Stimulated activated CD8-positive, alpha-beta memory T cell treated with anti-CD3 and anti-CD28 coated beads, Interleukin-7, amount 100 ng/mL, for 1 hour (primary cell): Measurements from ENCODE around the gene BAAT.
"Not testable (repeated sequence)": the region's sequence is repeated elsewhere in the genome, so short reads cannot be mapped to it uniquely, and the experiment has no call there.

Source experiments
- DNase-seq, 2 donors: peaks; one replicate each; pipeline ENCODE4 v3.0.0-alpha.2; 2020; ENCODE audit warnings: low read depth in 2 of 2

The BAAT gene

GRCh38 chr9:101384873-101385536 lies at the start of gene BAAT:
TSS of gene BAAT (minus strand) at chr9:101385006. CDS start at chr9:101371404, 13,602 bp downstream.
- DNase-seq = not testable (repeated sequence)

- no peak for DNase-seq
Measured at GRCh38 chr9:101433229-101433628, 48.4 kb upstream of the BAAT start.

- DNase-seq = no peak
Measured at GRCh38 chr9:101432740-101433139, 47.9 kb upstream of the BAAT start.

- no peak for DNase-seq
Measured at GRCh38 chr9:101432171-101432570, 47.4 kb upstream of the BAAT start.

- DNase-seq = no peak
Measured at GRCh38 chr9:101429736-101430135, 44.9 kb upstream of the BAAT start.

- DNase-seq = no peak
Measured at GRCh38 chr9:101428909-101429308, 44.1 kb upstream of the BAAT start.

- DNase-seq = no peak
Measured at GRCh38 chr9:101427957-101428655, 43.3 kb upstream of the BAAT start.

GRCh38 chr9:101427358-101427757 lies 42.6 kb upstream of the BAAT start:
- DNase-seq = no peak

- DNase-seq = no peak
Measured at GRCh38 chr9:101421653-101422065, 36.9 kb upstream of the BAAT start.

GRCh38 chr9:101419863-101420262 lies 35.1 kb upstream of the BAAT start:
- no peak for DNase-seq

- DNase-seq = no peak
Measured at GRCh38 chr9:101418518-101419430, 34.0 kb upstream of the BAAT start.

GRCh38 chr9:101417977-101418376 lies 33.2 kb upstream of the BAAT start:
- no peak for DNase-seq

- no peak for DNase-seq
Measured at GRCh38 chr9:101417389-101417788, 32.6 kb upstream of the BAAT start.

GRCh38 chr9:101415578-101415977 lies 30.8 kb upstream of the BAAT start:
- no peak for DNase-seq

GRCh38 chr9:101414839-101415238 lies 30.0 kb upstream of the BAAT start:
- no peak for DNase-seq

- DNase-seq = no peak
Measured at GRCh38 chr9:101409079-101409477, 24.3 kb upstream of the BAAT start.

- no peak for DNase-seq
Measured at GRCh38 chr9:101408374-101409078, 23.7 kb upstream of the BAAT start.

- DNase-seq = no peak
Measured at GRCh38 chr9:101403516-101404285, 18.9 kb upstream of the BAAT start.

- no peak for DNase-seq
Measured at GRCh38 chr9:101400120-101400519, 15.3 kb upstream of the BAAT start.

GRCh38 chr9:101399643-101399970 lies 14.8 kb upstream of the BAAT start:
- no peak for DNase-seq
